Trophoblast cell (in vitro differentiated cells and primary cell): ENCODE data around the gene SUDS3.

Experiments used
- DNase-seq, 2 donors: peaks; one replicate each; pipeline ENCODE4 v3.0.0-alpha.2; 2016
- H2AFZ ChIP-seq: 2 replicates; pipeline ENCODE4 v1.6.1; 2013; ENCODE audit warnings: low read length, moderate library complexity, mild to moderate bottlenecking; ENCODE audit not compliant: insufficient read depth, poor library complexity
- H2AK5ac ChIP-seq: 2 replicates; pipeline ENCODE4 v1.6.1; 2013; ENCODE audit warnings: mild to moderate bottlenecking, low read length
- H2BK120ac ChIP-seq: 2 replicates; pipeline ENCODE4 v1.6.1; 2013; ENCODE audit warnings: low read length, mild to moderate bottlenecking, moderate library complexity; ENCODE audit not compliant: insufficient read depth, poor library complexity
- H2BK12ac ChIP-seq: 2 replicates; pipeline ENCODE4 v1.6.1; 2013; ENCODE audit warnings: mild to moderate bottlenecking, low read length, moderate library complexity
- H2BK5ac ChIP-seq: 2 replicates; pipeline ENCODE4 v1.6.1; 2013; ENCODE audit warnings: low read length, low read depth, moderate library complexity, mild to moderate bottlenecking; ENCODE audit not compliant: poor library complexity
- H3K14ac ChIP-seq: 2 replicates; pipeline ENCODE4 v1.6.1; 2013; ENCODE audit warnings: mild to moderate bottlenecking, low read length
- H3K18ac ChIP-seq: 2 replicates; pipeline ENCODE4 v1.6.1; 2013; ENCODE audit warnings: mild to moderate bottlenecking, low read length
- H3K23ac ChIP-seq: 2 replicates; pipeline ENCODE4 v1.6.1; 2013; ENCODE audit warnings: low read length
- H3K27ac ChIP-seq: 2 replicates; pipeline ENCODE4 v1.5.1; 2013; ENCODE audit warnings: low read depth, mild to moderate bottlenecking, inconsistent platforms, low read length, moderate library complexity
- H3K27me3 ChIP-seq: 2 replicates; pipeline ENCODE4 v1.6.1; 2013; ENCODE audit warnings: inconsistent platforms, mild to moderate bottlenecking, low read length, moderate library complexity; ENCODE audit not compliant: insufficient read depth
- H3K36me3 ChIP-seq, 2 experiments: 1 replicate in 1 of 2; 2 replicates in 1 of 2; pipeline ENCODE4 v1.6.1; 2013; ENCODE audit warnings: low read length in 2 of 2, mild to moderate bottlenecking in 2 of 2, moderate library complexity in 1 of 2; ENCODE audit not compliant: insufficient read depth in 2 of 2, control insufficient read depth in 1 of 2
- H3K4ac ChIP-seq: 2 replicates; pipeline ENCODE4 v1.6.1; 2013; ENCODE audit warnings: low read depth, mild to moderate bottlenecking, low read length, moderate library complexity
- H3K4me1 ChIP-seq, 2 experiments: 1 replicate in 1 of 2; 2 replicates in 1 of 2; pipeline ENCODE4 v1.6.1; 2013; ENCODE audit warnings: low read length in 2 of 2, mild to moderate bottlenecking in 2 of 2, moderate library complexity in 1 of 2; ENCODE audit not compliant: insufficient read depth in 2 of 2, control insufficient read depth in 1 of 2
- H3K4me2 ChIP-seq: 2 replicates; pipeline ENCODE4 v1.6.1; 2013; ENCODE audit warnings: inconsistent platforms, mild to moderate bottlenecking, low read length, moderate library complexity
- H3K4me3 ChIP-seq: 2 replicates; pipeline ENCODE4 v1.5.1; 2013; ENCODE audit warnings: mild to moderate bottlenecking, low read depth, low read length, inconsistent platforms
- H3K79me1 ChIP-seq: one replicate; pipeline ENCODE4 v1.6.1; 2013; ENCODE audit warnings: low read length
- H3K79me2 ChIP-seq: 2 replicates; pipeline ENCODE4 v1.6.1; 2013; ENCODE audit warnings: low read length, mild to moderate bottlenecking; ENCODE audit not compliant: control insufficient read depth, insufficient read depth, poor library complexity
- H3K9ac ChIP-seq: 2 replicates; pipeline ENCODE4 v1.6.1; 2013; ENCODE audit warnings: mild to moderate bottlenecking, low read length
- H3K9me3 ChIP-seq: 2 replicates; pipeline ENCODE4 v1.6.1; 2013; ENCODE audit warnings: low read depth, mild to moderate bottlenecking, control low read depth, inconsistent platforms, low read length; ENCODE audit not compliant: insufficient read depth
- H4K12ac ChIP-seq: 2 replicates; pipeline ENCODE4 v1.6.1; 2013; ENCODE audit warnings: low read depth, mild to moderate bottlenecking, low read length, moderate library complexity
- H4K8ac ChIP-seq: 2 replicates; pipeline ENCODE4 v1.6.1; 2013; ENCODE audit warnings: low read depth, mild to moderate bottlenecking, low read length, moderate library complexity
- H4K91ac ChIP-seq: one replicate; pipeline ENCODE4 v1.6.1; 2013; ENCODE audit warnings: low read depth, mild to moderate bottlenecking, low read length, moderate library complexity
- WGBS: extraction: QIAGEN DNeasy Blood & Tissue Kit; methylation state at CpG from one replicate; pipeline ENCODE4 v1.1.7; 2013; ENCODE audit warnings: missing lambda C conversion rate; ENCODE audit not compliant: insufficient read length, insufficient coverage; ENCODE audit errors: extremely low coverage; 5-methylcytosine and 5-hydroxymethylcytosine counted together

The SUDS3 gene

GRCh38 chr12:118448341-118448740 is 72.0 kb downstream of the SUDS3 start:
- Histone ChIP-seq H2BK120ac (no peak overlapping the region), H3K79me2 (no peaks in the 10 kb centered on the region), H3K36me3 (no peaks in the 10 kb centered on the region), H3K4ac (no peak overlapping the region), H3K14ac (no peak overlapping the region), H4K91ac (no peak overlapping the region), H3K27me3 (no peaks in the 10 kb centered on the region), H4K12ac (no peak overlapping the region), H2BK12ac (no peak overlapping the region), H2AFZ (no peak overlapping the region), H2AK5ac (no peak overlapping the region), H3K4me3 (no peak overlapping the region), H3K79me1 (no peaks in the 10 kb centered on the region), H3K27ac (no peak overlapping the region), H3K9ac (no peak overlapping the region), H3K4me1 (no peaks in the 10 kb centered on the region), H3K18ac (no peak overlapping the region), H2BK5ac (no peak overlapping the region), H3K9me3 (no peaks in the 10 kb centered on the region), H4K8ac (no peak overlapping the region), H3K23ac (no peak overlapping the region), H3K4me2 (no peak overlapping the region)
- DNase-seq = no peak
- no CpG with 5 or more reads among the region's 1 CpG for WGBS

- Histone ChIP-seq H3K79me2 (no peaks in the 10 kb centered on the region), H4K91ac (no peak overlapping the region), H3K27me3 (no peaks in the 10 kb centered on the region), H3K9ac (no peak overlapping the region), H2BK120ac (no peak overlapping the region), H2AK5ac (no peak overlapping the region), H2AFZ (no peak overlapping the region), H3K23ac (no peak overlapping the region), H3K27ac (no peak overlapping the region), H4K8ac (no peak overlapping the region), H3K4ac (no peak overlapping the region), H3K4me1 (no peaks in the 10 kb centered on the region), H3K4me3 (no peak overlapping the region), H4K12ac (no peak overlapping the region), H2BK5ac (no peak overlapping the region), H3K36me3 (no peaks in the 10 kb centered on the region), H2BK12ac (no peak overlapping the region), H3K18ac (no peak overlapping the region), H3K79me1 (no peaks in the 10 kb centered on the region), H3K9me3 (no peaks in the 10 kb centered on the region), H3K14ac (no peak overlapping the region), H3K4me2 (no peak overlapping the region)
- no peak for DNase-seq
- WGBS = no CpG with 5 or more reads among the region's 3 CpGs
These were observed 79.0 kb downstream of the SUDS3 start for GRCh38 chr12:118455327-118455726.

DNA sequence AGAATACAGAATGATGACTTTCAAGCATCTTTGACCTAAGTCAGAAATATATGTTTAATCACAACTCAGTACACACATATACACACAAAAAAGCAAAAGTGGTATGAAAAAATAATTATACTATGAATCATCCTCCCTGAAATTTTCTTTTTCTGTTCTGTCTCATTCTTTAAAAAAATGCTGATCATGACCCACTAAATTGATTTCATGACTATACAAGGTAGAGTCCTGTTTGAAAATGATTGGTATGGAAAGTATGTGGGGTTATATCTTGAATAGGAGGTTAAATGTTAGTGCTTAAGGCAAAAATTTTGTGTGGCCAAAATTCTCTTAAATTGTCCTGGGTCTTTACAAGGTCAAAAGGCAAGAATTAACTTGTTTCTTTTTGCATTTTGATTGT is 80.4 kb downstream of the SUDS3 start:
- no peaks in the 10 kb centered on the region for H3K36me3 ChIP-seq
- no peak overlapping the region for H3K18ac ChIP-seq
- H2BK120ac ChIP-seq = no peak overlapping the region
- no peak overlapping the region for H4K91ac ChIP-seq
- no peak overlapping the region for H3K4ac ChIP-seq
- H3K79me2 ChIP-seq = no peaks in the 10 kb centered on the region
- H2AFZ ChIP-seq = no peak overlapping the region
- H3K27me3 ChIP-seq = no peaks in the 10 kb centered on the region
- no peak overlapping the region for H3K23ac ChIP-seq
- H3K9ac ChIP-seq = no peak overlapping the region
- H3K4me2 ChIP-seq = no peak overlapping the region
- DNase-seq = no peak
- H3K4me1 ChIP-seq = no peaks in the 10 kb centered on the region
- no peak overlapping the region for H3K4me3 ChIP-seq
- H3K79me1 ChIP-seq = no peaks in the 10 kb centered on the region
- no peak overlapping the region for H4K12ac ChIP-seq
- H2BK5ac ChIP-seq = no peak overlapping the region
- no peaks in the 10 kb centered on the region for H3K9me3 ChIP-seq
- H2BK12ac ChIP-seq = no peak overlapping the region
- H2AK5ac ChIP-seq = no peak overlapping the region
- H3K27ac ChIP-seq = no peak overlapping the region
- H3K14ac ChIP-seq = no peak overlapping the region
- H4K8ac ChIP-seq = no peak overlapping the region

GRCh38 chr12:118459110-118459509 is 82.8 kb downstream of the SUDS3 start:
- Histone ChIP-seq H2AFZ (no peak overlapping the region), H4K91ac (no peak overlapping the region), H3K23ac (no peak overlapping the region), H3K79me1 (no peaks in the 10 kb centered on the region), H3K79me2 (no peaks in the 10 kb centered on the region), H2BK120ac (no peak overlapping the region), H3K36me3 (no peaks in the 10 kb centered on the region), H3K14ac (no peak overlapping the region), H2BK12ac (no peak overlapping the region), H4K8ac (no peak overlapping the region), H3K18ac (no peak overlapping the region), H3K27ac (no peak overlapping the region), H3K4me3 (no peak overlapping the region), H4K12ac (no peak overlapping the region), H3K9me3 (no peaks in the 10 kb centered on the region), H2AK5ac (no peak overlapping the region), H3K4ac (no peak overlapping the region), H2BK5ac (no peak overlapping the region), H3K27me3 (no peaks in the 10 kb centered on the region), H3K9ac (no peak overlapping the region), H3K4me2 (no peak overlapping the region), H3K4me1 (no peaks in the 10 kb centered on the region)
- DNase-seq = no peak
- no CpG with 5 or more reads among the region's 4 CpGs for WGBS
